Loucy (cell line): ENCODE measurements around the gene IGSF8.

Experiments
- H2AFZ ChIP-seq: fragments of 200-600 bp; sonication (generic); 2 replicates; pipeline ENCODE4 v1.6.0; 2016; ENCODE audit warnings: antibody characterized with exemption, mild to moderate bottlenecking, low read length, moderate library complexity
- H3F3A ChIP-seq: fragments of 200-600 bp; 2 replicates; pipeline ENCODE4 v1.6.0; 2016; ENCODE audit warnings: antibody characterized with exemption, low read depth, mild to moderate bottlenecking
- H3K27me3 ChIP-seq: fragments of 200-600 bp; sonication (generic); 2 replicates; pipeline ENCODE4 v1.6.1; 2014; ENCODE audit warnings: low read length, mild to moderate bottlenecking; ENCODE audit not compliant: insufficient read depth, poor library complexity, severe bottlenecking
- H3K36me3 ChIP-seq: fragments of 200-600 bp; sonication (generic); 2 replicates; pipeline ENCODE4 v1.6.1; 2016; ENCODE audit warnings: low read length; ENCODE audit not compliant: insufficient read depth
- H3K4me1 ChIP-seq: fragments of 200-600 bp; sonication (generic); 2 replicates; pipeline ENCODE4 v1.5.1; 2014; ENCODE audit warnings: low read length, mild to moderate bottlenecking; ENCODE audit not compliant: insufficient read depth, poor library complexity, severe bottlenecking
- H3K4me2 ChIP-seq: fragments of 200-600 bp; sonication (generic); 2 replicates; pipeline ENCODE4 v1.6.0; 2014; ENCODE audit warnings: antibody characterized with exemption, low read length, low read depth, mild to moderate bottlenecking; ENCODE audit not compliant: poor library complexity, severe bottlenecking
- H3K4me3 ChIP-seq: fragments of 200-600 bp; sonication (generic); 2 replicates; pipeline ENCODE4 v1.5.1; 2014; ENCODE audit warnings: low read length, mild to moderate bottlenecking, mixed read lengths; ENCODE audit not compliant: poor library complexity, severe bottlenecking
- H3K79me2 ChIP-seq: fragments of 200-600 bp; sonication (generic); 2 replicates; pipeline ENCODE4 v1.6.1; 2014; ENCODE audit warnings: low read length; ENCODE audit not compliant: insufficient read depth
- H3K9ac ChIP-seq: fragments of 200-600 bp; sonication (generic); 2 replicates; pipeline ENCODE4 v1.6.0; 2014; ENCODE audit warnings: mild to moderate bottlenecking, low read depth, low read length, moderate library complexity; ENCODE audit not compliant: poor library complexity, severe bottlenecking
- H3K9me2 ChIP-seq: fragments of 200-600 bp; sonication (generic); replicated peaks from 2 replicates; pipeline ENCODE4 v1.6.1; 2016; ENCODE audit warnings: low read depth, low read length, mixed read lengths
- H3K9me3 ChIP-seq: fragments of 200-600 bp; sonication (generic); 2 replicates; pipeline ENCODE4 v1.6.1; 2014; ENCODE audit warnings: mild to moderate bottlenecking, antibody characterized with exemption, low read length, low read depth; ENCODE audit not compliant: insufficient read depth
- H4K20me1 ChIP-seq: fragments of 200-600 bp; sonication (generic); 2 replicates; pipeline ENCODE4 v1.6.0; 2014; ENCODE audit warnings: antibody characterized with exemption, low read length, mild to moderate bottlenecking; ENCODE audit not compliant: insufficient read depth, poor library complexity, severe bottlenecking
- CTCF ChIP-seq: fragments of 200-600 bp; sonication (generic); conservative IDR thresholded peaks from 2 replicates; pipeline ENCODE4 v1.5.1; 2014; ENCODE audit warnings: mild to moderate bottlenecking, antibody characterized with exemption, low read length
- EZH2phosphoT487 ChIP-seq: fragments of 200-600 bp; IDR thresholded peaks from 2 replicates; pipeline ENCODE4 v1.6.1; 2018; ENCODE audit warnings: antibody characterized with exemption, mild to moderate bottlenecking, moderate library complexity, borderline replicate concordance

IGSF8 gene

GRCh38 chr1:160049101-160049500, 49.3 kb downstream of the IGSF8 start:
- Histone ChIP-seq H3K9me2 (no peaks in the 10 kb centered on the region), H3K4me1 (peaks cover 5% of the 10 kb centered on the region), H3K79me2 (no peaks in the 10 kb centered on the region), H3K4me3 (no peak overlapping the region), H3K9me3 (no peaks in the 10 kb centered on the region), H3K4me2 (no peak overlapping the region), H4K20me1 (no peaks in the 10 kb centered on the region), H2AFZ (no peak overlapping the region), H3K36me3 (no peaks in the 10 kb centered on the region), H3K27me3 (no peaks in the 10 kb centered on the region), H3F3A (no peaks in the 10 kb centered on the region), H3K9ac (no peak overlapping the region)
- TF ChIP-seq CTCF (no peak), EZH2phosphoT487 (no peak)

GRCh38 chr1:160048335-160048734, 50.1 kb downstream of the IGSF8 start:
- TF ChIP-seq CTCF (no peak), EZH2phosphoT487 (no peak)

GRCh38 chr1:160047111-160047991, 51.1 kb downstream of the IGSF8 start:
- Histone ChIP-seq H3K36me3 (no peaks in the 10 kb centered on the region), H2AFZ (peak overlapping the region; percentile 86), H3K9me2 (no peaks in the 10 kb centered on the region), H3K4me1 (peaks cover 5% of the 10 kb centered on the region), H3K27me3 (no peaks in the 10 kb centered on the region), H3F3A (no peaks in the 10 kb centered on the region), H3K9me3 (no peaks in the 10 kb centered on the region), H3K4me3 (peak overlapping the region; percentile 56), H3K9ac (peak overlapping the region; percentile 39), H3K4me2 (peak overlapping the region; percentile 69), H3K79me2 (no peaks in the 10 kb centered on the region), H4K20me1 (no peaks in the 10 kb centered on the region)
- TF ChIP-seq EZH2phosphoT487 (no peak), CTCF (no peak)

More at GRCh38 chr1:160048335-160048734, 50.1 kb downstream of the IGSF8 start:
- H3K4me2 ChIP-seq, result no peak overlapping the region
- no peak overlapping the region for H3K4me3 ChIP-seq
- H3K27me3 ChIP-seq, result no peaks in the 10 kb centered on the region
- H3K36me3 ChIP-seq, result no peaks in the 10 kb centered on the region
- no peaks in the 10 kb centered on the region for H3K79me2 ChIP-seq
- no peaks in the 10 kb centered on the region for H4K20me1 ChIP-seq
- no peaks in the 10 kb centered on the region for H3K9me3 ChIP-seq
- no peaks in the 10 kb centered on the region for H3F3A ChIP-seq
- H3K4me1 ChIP-seq, result peaks cover 5% of the 10 kb centered on the region
- no peak overlapping the region for H2AFZ ChIP-seq
- H3K9me2 ChIP-seq, result no peaks in the 10 kb centered on the region
- H3K9ac ChIP-seq, result no peak overlapping the region
